ENCODE results near the gene TRMU.

The TRMU gene

GRCh38 chr22:46335201-46336118 lies at the start of gene TRMU:
Gene TRMU, plus strand, starts transcription at chr22:46335714. Its CDS starts 51 bp downstream, at chr22:46335765.
- DNase-seq (ENCODE audit: low read depth, low spot score) = peak; percentile 57

GRCh38 chr22:46286006-46286405 lies 49.5 kb upstream of the TRMU start:
- no peak for DNase-seq (ENCODE audit: low read depth, low spot score)

- DNase-seq (ENCODE audit: low read depth, low spot score) = no peak
These were observed 48.3 kb upstream of the TRMU start for GRCh38 chr22:46286941-46287872.

- no peak for DNase-seq (ENCODE audit: low read depth, low spot score)
These were observed 47.4 kb upstream of the TRMU start for GRCh38 chr22:46287873-46288751.

GRCh38 chr22:46288846-46289243 lies 46.7 kb upstream of the TRMU start:
- DNase-seq (ENCODE audit: low read depth, low spot score) = no peak

- no peak for DNase-seq (ENCODE audit: low read depth, low spot score)
These were observed 46.1 kb upstream of the TRMU start for GRCh38 chr22:46289244-46289891.

- no peak for DNase-seq (ENCODE audit: low read depth, low spot score)
These were observed 45.2 kb upstream of the TRMU start for GRCh38 chr22:46290121-46290842.

GRCh38 chr22:46290843-46291785 lies 44.4 kb upstream of the TRMU start:
- no peak for DNase-seq (ENCODE audit: low read depth, low spot score)

GRCh38 chr22:46292173-46292572 lies 43.3 kb upstream of the TRMU start:
- no peak for DNase-seq (ENCODE audit: low read depth, low spot score)

- no peak for DNase-seq (ENCODE audit: low read depth, low spot score)
These were observed 42.8 kb upstream of the TRMU start for GRCh38 chr22:46292732-46293131.

GRCh38 chr22:46293577-46294260 lies 41.8 kb upstream of the TRMU start:
- DNase-seq (ENCODE audit: low read depth, low spot score) = peak; percentile 44

- no peak for DNase-seq (ENCODE audit: low read depth, low spot score)
These were observed 40.7 kb upstream of the TRMU start for GRCh38 chr22:46294784-46295183.

GRCh38 chr22:46295277-46295971 lies 40.1 kb upstream of the TRMU start:
- DNase-seq (ENCODE audit: low read depth, low spot score) = no peak

- DNase-seq (ENCODE audit: low read depth, low spot score) = peak; percentile 94
These were observed 39.0 kb upstream of the TRMU start, which contains the start of gene GTSE1 for GRCh38 chr22:46296257-46297150. Gene GTSE1, plus strand, starts transcription at chr22:46296870. Its CDS starts 531 bp downstream, at chr22:46297401.

- no peak for DNase-seq (ENCODE audit: low read depth, low spot score)
These were observed 38.2 kb upstream of the TRMU start for GRCh38 chr22:46297151-46297812.

- DNase-seq (ENCODE audit: low read depth, low spot score) = no peak
These were observed 36.4 kb upstream of the TRMU start for GRCh38 chr22:46299101-46299500.

All from smooth muscle cell of the brain vasculature (primary cell).